ENCODE results near the gene NDRG3. TPM values are rescaled to one million over a fixed set of nuclear protein-coding genes. Genes with fewer than 3 reads are reported as not detected.

NDRG3 gene
- total and polyA plus RNA-seq, 2 of the 4 experiments (the other 2 are of a cell fraction): 24.8 to 34.2 TPM

DNA sequence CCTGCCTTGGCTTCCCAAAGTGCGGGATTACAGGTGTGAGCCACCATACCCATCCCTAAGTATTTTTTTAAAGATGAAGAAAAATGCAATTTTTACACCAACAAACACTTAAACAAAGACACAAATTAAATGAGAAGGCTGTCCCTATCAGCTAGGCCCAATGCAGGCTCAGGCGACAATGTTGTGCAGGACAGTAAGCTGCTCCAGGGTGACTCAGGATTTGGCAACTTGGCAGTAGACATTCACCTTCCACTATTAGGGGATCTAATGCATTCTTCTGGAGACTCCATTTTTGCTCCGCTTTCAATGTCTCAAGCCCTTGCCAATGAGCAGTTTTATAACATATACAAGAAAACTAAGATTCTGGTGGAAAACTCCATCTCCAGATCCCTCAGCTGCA, 19.7 kb downstream of the NDRG3 start:
- H2BK120ac ChIP-seq (ENCODE audit: low read depth, low read length): no peak overlapping the region
- dilution Hi-C loops (cut with HindIII; ENCODE audit: low sequenced_read_pairs, unreplicated experiment): no loop called here
- no peak overlapping the region for H3K18ac ChIP-seq (ENCODE audit: low read depth, low read length)
- in situ Hi-C loops (cut with MboI; ENCODE audit: low sequenced_read_pairs): no loop called here
- H3K4me3 ChIP-seq (ENCODE audit: insufficient read depth, low read depth, low read length): no peak overlapping the region
- 83% methylated on average over 1 of the region's 3 CpGs; no CpG with 5 or more reads in 1 of the 2 experiments for WGBS, 2 experiments (ENCODE audit: extremely low coverage in 2 of 2, insufficient read length in 1 of 2)
- no peak overlapping the region for H2BK20ac ChIP-seq (ENCODE audit: low read depth, low read length)
- H4K91ac ChIP-seq (ENCODE audit: insufficient read depth, low read depth, low read length): no peak overlapping the region
- H3K56ac ChIP-seq (ENCODE audit: extremely low read depth, insufficient read depth, low read length): no peak overlapping the region
- peak; percentile 34 for DNase-seq
- POLR2A ChIA-PET (ENCODE audit: unreplicated experiment): no interaction called here
- intact Hi-C loops (cut with micrococcal nuclease): no loop called here
- H4K8ac ChIP-seq (ENCODE audit: low read depth in 2 of 2, low read length in 2 of 2): no peak overlapping the region
- H3K4ac ChIP-seq (ENCODE audit: low read depth, low read length): no peak overlapping the region
- no peak overlapping the region for H2AK9ac ChIP-seq (replicated peaks; ENCODE audit: low read depth, low read length, poor library complexity)
- no TSS peak for BruUV-seq (replicated peaks)
- CTCF ChIA-PET: no interaction called here
- ATAC-seq (ENCODE audit: low read depth): peak; percentile 56; the same call in 1 of the 2 replicates
- no peak overlapping the region for H2BK15ac ChIP-seq (ENCODE audit: low read depth, low read length)
- H3K4me2 ChIP-seq (ENCODE audit: low read depth, low read length): no peak overlapping the region
- H3K23ac ChIP-seq (ENCODE audit: low read depth, low read length): no peak overlapping the region
- H2AK5ac ChIP-seq (ENCODE audit: low read depth, low read length): no peak overlapping the region
- TF ChIP-seq MAFK (IDR thresholded peaks at IDR 0.05; ENCODE audit: low read depth, low read length) (no peak), RFX5 (IDR thresholded peaks at IDR 0.05; ENCODE audit: low read depth, low read length) (no peak), CEBPB (IDR thresholded peaks at IDR 0.05; ENCODE audit: low read depth, low read length) (no peak), POLR2A (IDR thresholded peaks at IDR 0.05; ENCODE audit: low read depth, low read length) (no peak), SMC3 (IDR thresholded peaks at IDR 0.05; ENCODE audit: low read depth, low read length) (no peak)
- H3K4me1 ChIP-seq (ENCODE audit: control insufficient read depth, insufficient read depth, low read length): no peaks in the 10 kb centered on the region
- H4K5ac ChIP-seq (ENCODE audit: low read depth, low read length): no peak overlapping the region
- no peaks in the 10 kb centered on the region for H3K36me3 ChIP-seq (ENCODE audit: control insufficient read depth, insufficient read depth, low read length)
- H2BK5ac ChIP-seq (ENCODE audit: low read depth, low read length, poor library complexity, severe bottlenecking): no peak overlapping the region
- no peak overlapping the region for H3K14ac ChIP-seq (replicated peaks; ENCODE audit: low read depth, low read length)
- peaks cover 4% of the 10 kb centered on the region; the same call in 1 of the 2 replicates for H4K20me1 ChIP-seq (ENCODE audit: insufficient read depth, low read length)
- no peak overlapping the region for H2AFZ ChIP-seq (replicated peaks; ENCODE audit: low read length, poor library complexity)
- no peaks in the 10 kb centered on the region for H3K9me1 ChIP-seq (ENCODE audit: insufficient read depth, low read length)
- H3K9ac ChIP-seq (ENCODE audit: low read depth, low read length): no peak overlapping the region
- H3K9me3 ChIP-seq (ENCODE audit: control insufficient read depth, insufficient read depth, low read length): no peaks in the 10 kb centered on the region
- H3K79me1 ChIP-seq (ENCODE audit: low read depth in 1 of 2, low read length in 2 of 2): peaks cover 5 to 6% of the 10 kb centered on the region in 2 experiments; a peak in 3 of 4 replicates
- no peaks in the 10 kb centered on the region for H3K27me3 ChIP-seq (ENCODE audit: control insufficient read depth, insufficient read depth, low read length)
- no peak overlapping the region for H3K27ac ChIP-seq (ENCODE audit: insufficient read depth, low read length)
